HTERT RPE-1 (cell line): ENCODE measurements around the gene DUS3L.
"Not testable (repeated sequence)": the region's sequence is repeated elsewhere in the genome, so short reads cannot be mapped to it uniquely, and the experiment has no call there.

Experiments used
- in situ Hi-C: fragments of 300-500 bp; cut with MboI; formaldehyde crosslinking; loops from 4 replicates; pipeline ENCODE4 v1.14.3; 2020; ENCODE audit warnings: low sequenced_read_pairs

The DUS3L gene

GRCh38 chr19:5778402-5778801 lies 12.6 kb downstream of the DUS3L start:
- in situ Hi-C loops: no loop called here

GRCh38 chr19:5775668-5776309 lies 15.2 kb downstream of the DUS3L start:
- in situ Hi-C loops: no loop called here

GRCh38 chr19:5774921-5775320 lies 16.0 kb downstream of the DUS3L start:
- in situ Hi-C loops: no loop called here

GRCh38 chr19:5773276-5773675 lies 17.7 kb downstream of the DUS3L start:
- in situ Hi-C loops: no loop called here

- in situ Hi-C loops: no loop called here
These were observed 18.5 kb downstream of the DUS3L start for GRCh38 chr19:5772416-5772815.

- in situ Hi-C loops: no loop called here
These were observed 23.0 kb downstream of the DUS3L start for GRCh38 chr19:5767949-5768348.

- in situ Hi-C loops: no loop called here
These were observed 25.7 kb downstream of the DUS3L start for GRCh38 chr19:5765220-5765619.

GRCh38 chr19:5762608-5763217 lies 28.2 kb downstream of the DUS3L start:
- in situ Hi-C loops: no loop called here

GRCh38 chr19:5753743-5754142 lies 37.2 kb downstream of the DUS3L start:
- in situ Hi-C loops: no loop called here

GRCh38 chr19:5751709-5752108 lies 39.3 kb downstream of the DUS3L start:
- in situ Hi-C loops: no loop called here

- in situ Hi-C loops: no loop called here
These were observed 41.5 kb downstream of the DUS3L start for GRCh38 chr19:5749505-5749904.

- in situ Hi-C loops: not testable (repeated sequence)
These were observed 42.0 kb downstream of the DUS3L start for GRCh38 chr19:5748920-5749319.

GRCh38 chr19:5744999-5745398 lies 46.0 kb downstream of the DUS3L start:
- in situ Hi-C loops: not testable (repeated sequence)

- in situ Hi-C loops: no loop called here
These were observed 47.3 kb downstream of the DUS3L start for GRCh38 chr19:5743630-5744029.

- in situ Hi-C loops: no loop called here
These were observed 48.9 kb downstream of the DUS3L start for GRCh38 chr19:5742051-5742450.

GRCh38 chr19:5738423-5738822 lies 52.5 kb downstream of the DUS3L start:
- in situ Hi-C loops: no loop called here
